Brain microvascular endothelial cell (primary cell): ENCODE measurements around the gene TBC1D10A.

Experiments used
- DNase-seq: peaks from one replicate; pipeline ENCODE4 v3.0.0-alpha.2; 2020
- H3K27ac ChIP-seq: fragments of 250-450 bp; sonication (Bioruptor Pico); 2 replicates; pipeline ENCODE4 v1.5.1; 2020; ENCODE audit warnings: mild to moderate bottlenecking, moderate library complexity
- H3K27me3 ChIP-seq: fragments of 250-450 bp; sonication (Bioruptor Pico); replicated peaks from 2 replicates; pipeline ENCODE4 v1.5.1; 2020; ENCODE audit warnings: mild to moderate bottlenecking
- H3K36me3 ChIP-seq: fragments of 250-450 bp; sonication (Bioruptor Pico); replicated peaks from 2 replicates; pipeline ENCODE4 v1.5.1; 2020; ENCODE audit warnings: mild to moderate bottlenecking
- H3K4me3 ChIP-seq: 2 replicates; pipeline ENCODE4 v1.5.1; 2011; ENCODE audit warnings: low read depth, mild to moderate bottlenecking, control low read depth, low read length, moderate library complexity
- in situ Hi-C: cut with HindIII; loops from 2 replicates; pipeline ENCODE4 v1.10.0; 2017; ENCODE audit warnings: low sequenced_read_pairs, low pct_ligation_motif_present
- TF ChIP-seq, protein P1 (sequence below): IDR thresholded peaks from 2 replicates; pipeline ENCODE4 v1.5.1; 2011; ENCODE audit warnings: low read depth, mild to moderate bottlenecking, moderate library complexity, low read length, control low read depth, inconsistent platforms; ENCODE audit errors: missing control alignments

The TBC1D10A gene

DNA sequence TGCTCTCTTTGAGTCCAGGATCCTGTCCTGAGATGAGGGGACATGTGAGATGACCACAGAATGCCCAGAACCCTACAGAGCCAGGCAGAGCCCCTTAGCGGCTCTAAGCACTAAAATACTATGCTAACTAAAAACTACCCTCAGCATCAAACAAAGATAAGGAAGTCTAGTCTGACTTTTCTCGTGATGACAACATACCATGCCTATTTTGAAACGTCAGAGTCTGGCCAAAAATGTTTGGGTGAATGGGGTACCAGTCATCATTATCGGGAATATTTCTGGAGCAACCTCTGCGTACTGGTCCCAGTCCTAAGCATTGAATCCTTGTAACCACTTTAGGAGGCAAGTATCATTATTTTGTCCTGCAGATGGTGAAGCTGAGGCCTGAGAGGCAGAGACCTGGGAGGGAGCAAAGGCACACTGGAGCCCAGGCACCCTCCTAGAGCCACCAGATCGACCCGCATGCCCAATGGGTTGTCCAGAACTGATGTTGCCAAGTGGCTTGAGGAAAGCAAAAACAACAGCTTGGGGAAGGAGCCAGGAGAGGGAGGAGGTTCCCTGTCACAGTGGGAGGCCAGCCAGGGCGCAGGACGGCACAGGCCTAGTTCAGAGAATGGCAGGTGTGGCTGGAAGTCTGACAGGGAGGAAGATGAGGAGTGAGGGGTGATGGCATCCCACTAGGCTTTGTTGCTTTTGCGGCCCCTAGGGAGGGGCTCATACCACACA, 52.9 kb downstream of the TBC1D10A start:
- no peak for DNase-seq
- in situ Hi-C loops, result no loop called here
- Histone ChIP-seq H3K36me3 (no peaks in the 10 kb centered on the region), H3K4me3 (no peak overlapping the region), H3K27ac (no peak overlapping the region), H3K27me3 (no peaks in the 10 kb centered on the region)
- TF ChIP-seq, protein P1, sequence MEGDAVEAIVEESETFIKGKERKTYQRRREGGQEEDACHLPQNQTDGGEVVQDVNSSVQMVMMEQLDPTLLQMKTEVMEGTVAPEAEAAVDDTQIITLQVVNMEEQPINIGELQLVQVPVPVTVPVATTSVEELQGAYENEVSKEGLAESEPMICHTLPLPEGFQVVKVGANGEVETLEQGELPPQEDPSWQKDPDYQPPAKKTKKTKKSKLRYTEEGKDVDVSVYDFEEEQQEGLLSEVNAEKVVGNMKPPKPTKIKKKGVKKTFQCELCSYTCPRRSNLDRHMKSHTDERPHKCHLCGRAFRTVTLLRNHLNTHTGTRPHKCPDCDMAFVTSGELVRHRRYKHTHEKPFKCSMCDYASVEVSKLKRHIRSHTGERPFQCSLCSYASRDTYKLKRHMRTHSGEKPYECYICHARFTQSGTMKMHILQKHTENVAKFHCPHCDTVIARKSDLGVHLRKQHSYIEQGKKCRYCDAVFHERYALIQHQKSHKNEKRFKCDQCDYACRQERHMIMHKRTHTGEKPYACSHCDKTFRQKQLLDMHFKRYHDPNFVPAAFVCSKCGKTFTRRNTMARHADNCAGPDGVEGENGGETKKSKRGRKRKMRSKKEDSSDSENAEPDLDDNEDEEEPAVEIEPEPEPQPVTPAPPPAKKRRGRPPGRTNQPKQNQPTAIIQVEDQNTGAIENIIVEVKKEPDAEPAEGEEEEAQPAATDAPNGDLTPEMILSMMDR, result no peak

DNA sequence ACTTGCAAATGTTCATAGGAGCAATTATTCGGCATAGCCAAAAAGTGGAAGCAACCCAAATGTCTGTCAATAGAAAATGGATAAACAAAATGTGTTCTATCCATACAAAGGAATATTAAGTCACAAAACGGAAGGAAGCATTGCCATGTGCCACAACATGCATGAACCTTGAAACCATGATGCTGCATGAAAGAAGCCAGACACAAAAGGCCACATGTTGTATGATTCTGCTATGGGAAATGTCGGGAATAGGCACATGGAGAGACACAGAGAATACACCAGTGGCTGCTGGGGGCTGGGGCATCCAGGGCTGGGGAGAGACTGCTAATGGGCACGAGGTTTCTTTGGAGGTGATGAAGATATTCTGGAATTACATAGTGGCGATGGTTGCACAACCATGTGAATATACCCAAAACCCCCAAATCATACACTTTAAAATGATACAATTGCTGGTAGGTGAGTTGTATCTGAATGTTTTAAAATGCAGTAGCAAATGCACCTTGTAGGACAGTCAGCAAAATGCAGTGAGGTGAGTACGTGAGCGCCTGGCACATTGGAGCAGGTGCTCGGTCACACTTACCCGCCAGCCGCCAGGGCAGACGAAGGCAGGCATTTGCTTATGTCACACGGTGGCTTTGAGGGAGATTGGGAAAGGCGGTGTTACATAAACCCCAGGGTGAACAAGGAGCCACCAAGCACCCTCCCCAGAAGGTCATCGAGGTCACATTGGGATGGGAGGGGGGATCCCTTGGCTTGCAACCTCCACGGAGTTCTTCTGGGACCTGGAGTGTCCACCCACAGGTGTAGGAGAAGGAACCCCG, 53.8 kb downstream of the TBC1D10A start:
- H3K4me3 ChIP-seq, result no peak overlapping the region
- no peaks in the 10 kb centered on the region for H3K36me3 ChIP-seq
- TF ChIP-seq, protein P1, result no peak
- no peak for DNase-seq
- no peaks in the 10 kb centered on the region for H3K27me3 ChIP-seq
- no peak overlapping the region for H3K27ac ChIP-seq
- in situ Hi-C loops, result no loop called here

DNA sequence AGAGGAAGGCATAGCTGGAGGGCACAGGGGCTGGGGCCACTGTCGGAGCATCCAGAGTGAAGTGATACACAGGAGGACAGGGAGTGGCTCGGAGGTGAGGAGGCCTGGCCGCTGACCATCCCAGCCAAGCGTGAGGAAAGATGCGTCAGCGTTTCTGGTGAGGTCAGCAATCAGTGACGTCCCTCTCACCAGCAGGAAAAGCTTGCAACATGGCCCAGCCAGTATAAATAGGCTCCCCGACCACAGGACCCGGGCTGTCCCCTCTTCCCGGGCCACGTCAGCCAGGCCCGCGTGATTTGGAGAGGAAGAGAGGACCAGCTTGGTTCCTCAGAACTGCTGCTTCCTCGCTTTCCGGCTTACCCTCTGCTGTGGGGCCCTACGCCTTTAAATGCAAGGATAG, 55.9 kb downstream of the TBC1D10A start:
- H3K36me3 ChIP-seq, result no peaks in the 10 kb centered on the region
- in situ Hi-C loops, result no loop called here
- H3K4me3 ChIP-seq, result no peak overlapping the region
- DNase-seq, result peak; percentile 73
- TF ChIP-seq, protein P1, result no peak
- H3K27ac ChIP-seq, result peak overlapping the region; percentile 39
- H3K27me3 ChIP-seq, result no peaks in the 10 kb centered on the region

- TF ChIP-seq, protein P1, result no peak
Observed at GRCh38 chr22:30268331-30268730, 58.4 kb downstream of the TBC1D10A start.

GRCh38 chr22:30267382-30268302, 59.1 kb downstream of the TBC1D10A start:
- TF ChIP-seq, protein P1, result no peak
- no peak overlapping the region for H3K4me3 ChIP-seq

More at GRCh38 chr22:30268331-30268730, 58.4 kb downstream of the TBC1D10A start:
- Histone ChIP-seq H3K27me3 (no peaks in the 10 kb centered on the region), H3K36me3 (no peaks in the 10 kb centered on the region), H3K27ac (no peak overlapping the region), H3K4me3 (no peak overlapping the region)
- in situ Hi-C loops, result no loop called here
- no peak for DNase-seq

More at GRCh38 chr22:30267382-30268302, 59.1 kb downstream of the TBC1D10A start:
- Histone ChIP-seq H3K27me3 (no peaks in the 10 kb centered on the region), H3K27ac (no peak overlapping the region), H3K36me3 (no peaks in the 10 kb centered on the region)
- no peak for DNase-seq
- in situ Hi-C loops, result no loop called here
